Fibroblast of lung (primary cell): ENCODE measurements around the gene PON1. TPM values are rescaled to one million over a fixed set of nuclear protein-coding genes. Genes with fewer than 3 reads are reported as not detected.

ENCODE experiments used
- DNase-seq, 2 donors: peaks; one replicate each; pipeline versions ENCODE4 v3.0.0 to v3.0.0-alpha.2; 2010; ENCODE audit warnings: low read depth in 2 of 2
- H2AFZ ChIP-seq: 2 replicates; pipeline ENCODE4 v1.5.1; 2012; ENCODE audit warnings: low read length, control low read depth, inconsistent platforms
- H3K27ac ChIP-seq: 2 replicates; pipeline ENCODE4 v1.5.1; 2011; ENCODE audit warnings: low read length, control low read depth; ENCODE audit not compliant: insufficient read depth
- H3K27me3 ChIP-seq: 2 replicates; pipeline ENCODE4 v1.5.1; 2011; ENCODE audit warnings: mild to moderate bottlenecking, low read length; ENCODE audit not compliant: control insufficient read depth, insufficient read depth
- H3K36me3 ChIP-seq: 2 replicates; pipeline ENCODE4 v1.5.1; 2011; ENCODE audit warnings: low read length; ENCODE audit not compliant: control insufficient read depth, insufficient read depth
- H3K4me1 ChIP-seq: 2 replicates; pipeline ENCODE4 v1.5.1; 2011; ENCODE audit warnings: low read length; ENCODE audit not compliant: control insufficient read depth, insufficient read depth; ENCODE audit errors: extremely low read depth
- H3K4me2 ChIP-seq: 2 replicates; pipeline ENCODE4 v1.5.1; 2011; ENCODE audit warnings: low read length, control low read depth; ENCODE audit not compliant: insufficient read depth; ENCODE audit errors: extremely low read depth
- H3K4me3 ChIP-seq, 4 experiments: fragments of 200-600 bp in 1 of 4; sonication (generic) in 1 of 4; replicated peaks in 1 of 4; 2 replicates each; pipeline ENCODE4 v1.5.1; 2011 to 2016; ENCODE audit warnings: low read length in 4 of 4, low read depth in 3 of 4, mild to moderate bottlenecking in 3 of 4, control low read depth in 2 of 4, inconsistent platforms in 1 of 4, mixed read lengths in 1 of 4; ENCODE audit not compliant: insufficient read depth in 1 of 4; ENCODE audit errors: control extremely low read depth in 1 of 4
- H3K79me2 ChIP-seq: 2 replicates; pipeline ENCODE4 v1.5.1; 2012; ENCODE audit warnings: mild to moderate bottlenecking, low read length, inconsistent platforms; ENCODE audit not compliant: control insufficient read depth, insufficient read depth
- H3K9ac ChIP-seq: 2 replicates; pipeline ENCODE4 v1.5.1; 2011; ENCODE audit warnings: mild to moderate bottlenecking, low read length, control low read depth; ENCODE audit not compliant: insufficient read depth
- H3K9me3 ChIP-seq: 2 replicates; pipeline ENCODE4 v1.5.1; 2012; ENCODE audit warnings: low read depth, low read length; ENCODE audit not compliant: control insufficient read depth, insufficient read depth
- H4K20me1 ChIP-seq: 2 replicates; pipeline ENCODE4 v1.5.1; 2011; ENCODE audit warnings: low read length; ENCODE audit not compliant: control insufficient read depth, insufficient read depth; ENCODE audit errors: extremely low read depth
- CTCF ChIP-seq, 2 donors: IDR thresholded peaks in 1 of 2; conservative IDR thresholded peaks in 1 of 2; 1 replicate in 1 of 2; 2 replicates in 1 of 2; pipeline ENCODE4 v1.5.1; 2011 to 2012; ENCODE audit warnings: low read length in 2 of 2, control low read depth in 1 of 2, inconsistent platforms in 1 of 2, low read depth in 1 of 2, mild to moderate bottlenecking in 1 of 2
- EZH2 ChIP-seq: IDR thresholded peaks from 2 replicates; pipeline ENCODE4 v1.5.1; 2012; ENCODE audit warnings: low read length, control low read depth, mild to moderate bottlenecking; ENCODE audit errors: missing control alignments
- polyA plus RNA-seq, 2 donors: library from polyadenylated mRNA; depleted of rRNA in 1 of 2; stranded (reverse) in 1 of 2; unstranded in 1 of 2; fragments of >200 nt; gene quantifications; 2 replicates each; pipeline ENCODE4 v1.2.1, GENCODE V29; 2011 to 2012; ENCODE audit warnings: missing spikeins in 1 of 2
- total RNA-seq: library from RNA; depleted of rRNA; stranded (reverse); fragments of >200 nt; gene quantifications from 2 replicates; pipeline ENCODE4 v1.2.1, GENCODE V29; 2014

PON1 gene
- total and polyA plus RNA-seq, 2 donors (not counting 1 experiment from before 2014, with no cell fraction given): not detected

- Histone ChIP-seq H2AFZ (no peak overlapping the region), H3K36me3 (no peaks in the 10 kb centered on the region), H4K20me1 (no peaks in the 10 kb centered on the region), H3K27me3 (no peaks in the 10 kb centered on the region), H3K9ac (no peak overlapping the region), H3K79me2 (no peaks in the 10 kb centered on the region), H3K9me3 (no peaks in the 10 kb centered on the region), H3K4me2 (no peak overlapping the region), H3K4me3 (no peak overlapping the region), H3K27ac (no peak overlapping the region), H3K4me1 (no peaks in the 10 kb centered on the region)
- DNase-seq: no peak
- TF ChIP-seq CTCF (conservative IDR thresholded peaks at IDR 0.05 in 1 of 2, IDR thresholded peaks at IDR 0.05 in 1 of 2; ENCODE audit: low read depth in 1 of 2, low read length in 2 of 2): no peak
Observed at GRCh38 chr7:95263785-95264362, 60.5 kb downstream of the PON1 start.

- H3K4me1 ChIP-seq: no peaks in the 10 kb centered on the region
- no peaks in the 10 kb centered on the region for H4K20me1 ChIP-seq
- H3K27ac ChIP-seq: no peak overlapping the region
- H3K36me3 ChIP-seq: no peaks in the 10 kb centered on the region
- no peaks in the 10 kb centered on the region for H3K27me3 ChIP-seq
- H3K4me3 ChIP-seq: no peak overlapping the region
- H3K9ac ChIP-seq: no peak overlapping the region
- no peak overlapping the region for H2AFZ ChIP-seq
- no peak for DNase-seq
- no peak for TF ChIP-seq CTCF (conservative IDR thresholded peaks at IDR 0.05 in 1 of 2, IDR thresholded peaks at IDR 0.05 in 1 of 2; ENCODE audit: low read depth in 1 of 2, low read length in 2 of 2)
- TF ChIP-seq EZH2: no peak
- H3K9me3 ChIP-seq: no peaks in the 10 kb centered on the region
- H3K4me2 ChIP-seq: no peak overlapping the region
- H3K79me2 ChIP-seq: no peaks in the 10 kb centered on the region
Observed at GRCh38 chr7:95262875-95263274, 61.5 kb downstream of the PON1 start.

- no peak for DNase-seq
- H3K4me3 ChIP-seq: no peak overlapping the region
- no peak overlapping the region for H3K27ac ChIP-seq
- H3K4me2 ChIP-seq: no peak overlapping the region
- no peak overlapping the region for H3K9ac ChIP-seq
- no peaks in the 10 kb centered on the region for H3K9me3 ChIP-seq
- no peak overlapping the region for H2AFZ ChIP-seq
- no peaks in the 10 kb centered on the region for H3K79me2 ChIP-seq
- no peaks in the 10 kb centered on the region for H3K4me1 ChIP-seq
- no peaks in the 10 kb centered on the region for H3K27me3 ChIP-seq
- no peaks in the 10 kb centered on the region for H4K20me1 ChIP-seq
- TF ChIP-seq CTCF (conservative IDR thresholded peaks at IDR 0.05 in 1 of 2, IDR thresholded peaks at IDR 0.05 in 1 of 2; ENCODE audit: low read depth in 1 of 2, low read length in 2 of 2) (no peak), EZH2 (no peak)
- no peaks in the 10 kb centered on the region for H3K36me3 ChIP-seq
Observed at GRCh38 chr7:95261895-95262415, 62.4 kb downstream of the PON1 start.
